B cell (primary cell): ENCODE measurements around the gene AGO3. TPM values are rescaled to one million over a fixed set of nuclear protein-coding genes. Genes with fewer than 3 reads are reported as not detected.

Experiments
- ATAC-seq: fragments of 200-7000 bp; cut with Tn5 transposase; one replicate; pipeline ENCODE4 v1.10.0; 2021; ENCODE audit warnings: low read depth, mild to moderate bottlenecking, moderate number of reproducible peaks, moderate library complexity
- CTCF ChIA-PET: fragments of 350-600 bp; sonication (Branson Sonifier 250); formaldehyde crosslinking; loops from one replicate; lab custom pipeline; 2021; ENCODE audit warnings: antibody characterized with exemption, inconsistent platforms; lab: Charles Lee
- POLR2A ChIA-PET: fragments of 350-600 bp; sonication (Branson Sonifier 250); formaldehyde crosslinking; loops from one replicate; lab custom pipeline; 2021; ENCODE audit warnings: antibody characterized with exemption; lab: Charles Lee
- DNase-seq: peaks from one replicate; pipeline ENCODE4 v3.0.0; 2013
- H2AFZ ChIP-seq: 2 replicates; pipeline ENCODE4 v1.6.1; 2012; ENCODE audit warnings: mild to moderate bottlenecking, low read depth, low read length; ENCODE audit not compliant: insufficient read depth, poor library complexity, severe bottlenecking
- H3K27ac ChIP-seq, 2 donors: 1 replicate in 1 of 2; 2 replicates in 1 of 2; pipeline ENCODE4 v1.5.1; 2012 to 2013; ENCODE audit warnings: low read length in 2 of 2, mild to moderate bottlenecking in 2 of 2, moderate library complexity in 1 of 2
- H3K27me3 ChIP-seq, 4 experiments: fragments of 200-600 bp in 1 of 4; sonication (generic) in 1 of 4; replicated peaks in 1 of 4; 1 replicate in 2 of 4; 2 replicates in 2 of 4; pipeline versions ENCODE4 v1.6.1 to v1.7.0; 2013 to 2016; ENCODE audit warnings: low read length in 3 of 4, mild to moderate bottlenecking in 2 of 4, mixed read lengths in 1 of 4, moderate library complexity in 1 of 4; ENCODE audit not compliant: insufficient read depth in 4 of 4, control insufficient read depth in 3 of 4; ENCODE audit errors: control extremely low read depth in 1 of 4
- H3K36me3 ChIP-seq, 2 experiments: replicated peaks in 1 of 2; 1 replicate in 1 of 2; 2 replicates in 1 of 2; pipeline versions ENCODE4 v1.6.1 to v1.7.1; 2013; ENCODE audit warnings: low read length in 1 of 2; ENCODE audit not compliant: insufficient read depth in 2 of 2, control insufficient read depth in 1 of 2; ENCODE audit errors: control extremely low read depth in 1 of 2, extremely low read depth in 1 of 2
- H3K4me1 ChIP-seq, 2 donors: fragments of 200-600 bp in 1 of 2; sonication (generic) in 1 of 2; 1 replicate in 1 of 2; 2 replicates in 1 of 2; pipeline versions ENCODE4 v1.5.1 to v1.6.1; 2013 to 2017; ENCODE audit warnings: low read length in 2 of 2; ENCODE audit not compliant: control insufficient read depth in 2 of 2, insufficient read depth in 2 of 2
- H3K4me2 ChIP-seq: replicated peaks from 2 replicates; pipeline ENCODE3; 2012; ENCODE audit warnings: mild to moderate bottlenecking, low read depth, low read length; ENCODE audit not compliant: poor library complexity, severe bottlenecking
- H3K4me3 ChIP-seq, 5 experiments: fragments of 200-600 bp in 1 of 5; sonication (generic) in 1 of 5; 1 replicate in 3 of 5; 2 replicates in 2 of 5; pipeline versions ENCODE4 v1.5.1 to v1.7.0; 2011 to 2016; ENCODE audit warnings: low read length in 4 of 5, mild to moderate bottlenecking in 4 of 5, low read depth in 2 of 5, control low read depth in 1 of 5, moderate library complexity in 1 of 5; ENCODE audit not compliant: insufficient read depth in 1 of 5; ENCODE audit errors: control extremely low read depth in 1 of 5, extremely low read depth in 1 of 5
- H3K79me2 ChIP-seq: fragments of 200-600 bp; sonication (generic); one replicate; pipeline ENCODE4 v1.6.0; 2016; ENCODE audit warnings: low read length; ENCODE audit not compliant: control insufficient read depth, insufficient read depth
- H3K9ac ChIP-seq: fragments of 200-600 bp; sonication (generic); 2 replicates; pipeline ENCODE4 v1.6.1; 2017; ENCODE audit warnings: mild to moderate bottlenecking, low read length, moderate library complexity
- H3K9me3 ChIP-seq, 3 donors: one replicate each; pipeline versions ENCODE4 v1.6.1 to v1.7.1; 2013; ENCODE audit warnings: low read length in 2 of 3; ENCODE audit not compliant: control insufficient read depth in 2 of 3, insufficient read depth in 1 of 3; ENCODE audit errors: control extremely low read depth in 1 of 3
- H4K20me1 ChIP-seq: 2 replicates; pipeline ENCODE4 v1.6.0; 2012; ENCODE audit warnings: mild to moderate bottlenecking, low read length; ENCODE audit not compliant: insufficient read depth, control insufficient read depth, poor library complexity, severe bottlenecking
- H3K27ac Mint-ChIP-seq: one replicate; pipeline ENCODE4 v1.8.0; 2021; ENCODE audit warnings: mixed read lengths
- H3K27me3 Mint-ChIP-seq: one replicate; pipeline ENCODE4 v1.8.0; 2021; ENCODE audit warnings: mixed read lengths
- H3K4me1 Mint-ChIP-seq: one replicate; pipeline ENCODE4 v1.8.0; 2021; ENCODE audit warnings: mixed read lengths
- H3K4me3 Mint-ChIP-seq: one replicate; pipeline ENCODE4 v1.8.0; 2021; ENCODE audit warnings: mixed read lengths
- H3K9me3 Mint-ChIP-seq: one replicate; pipeline ENCODE4 v1.8.0; 2022; ENCODE audit warnings: mixed read lengths; ENCODE audit not compliant: insufficient read depth
- EZH2 ChIP-seq: IDR thresholded peaks from 2 replicates; pipeline ENCODE4 v1.6.1; 2012; ENCODE audit warnings: borderline replicate concordance, low read depth, mild to moderate bottlenecking, moderate library complexity, low read length; ENCODE audit not compliant: insufficient read depth, poor library complexity, severe bottlenecking
- WGBS: methylation state at CpG from one replicate; pipeline ENCODE4 v1.1.5; 2013; ENCODE audit warnings: missing lambda C conversion rate; ENCODE audit not compliant: insufficient coverage; 5-methylcytosine and 5-hydroxymethylcytosine counted together
- intact Hi-C: fragments of 100-400 bp; cut with micrococcal nuclease; formaldehyde crosslinking; loops from one replicate; pipeline ENCODE4 v1.10.0; 2022
- polyA plus RNA-seq: library from polyadenylated mRNA; depleted of rRNA; stranded (reverse); fragments of >200 nt; gene quantifications from 2 replicates; pipeline ENCODE4 v1.2.3, GENCODE V29; 2012
- total RNA-seq, 2 donors: library from RNA; stranded (reverse); fragments of 120-200 nt in 1 of 2; gene quantifications; 1 replicate in 1 of 2; 2 replicates in 1 of 2; pipeline versions ENCODE4 v1.2.3 to v1.2.4, GENCODE V29; 2013 to 2022
- TF ChIP-seq, protein P1 (sequence below): fragments of 200-600 bp; IDR thresholded peaks from one replicate; pipeline ENCODE4 v1.8.0; 2022; ENCODE audit warnings: antibody characterized with exemption, mild to moderate bottlenecking

AGO3 gene
- total and polyA plus RNA-seq, 2 donors (not counting 1 experiment from before 2014, with no cell fraction given), result 5.1 to 44.9 TPM

DNA sequence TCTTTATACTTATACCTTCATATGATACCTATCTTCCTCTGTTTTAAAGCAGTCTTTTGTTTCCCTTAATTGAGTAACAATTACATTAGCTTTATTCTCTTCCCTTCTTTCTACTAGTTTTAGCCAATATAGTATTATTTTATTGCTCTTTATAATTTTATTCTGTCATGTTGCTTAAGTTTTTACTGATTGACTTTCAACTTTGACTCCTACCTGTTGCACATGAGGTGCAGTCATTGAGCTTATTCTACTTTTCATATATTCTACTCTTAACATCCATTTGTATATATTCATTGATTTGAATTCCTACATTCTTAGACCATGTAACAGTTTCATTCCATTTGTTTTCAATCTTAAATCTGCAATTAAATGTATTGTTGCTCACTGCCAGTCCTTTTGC, 49.2 kb downstream of the AGO3 start:
- Histone ChIP-seq H3K36me3 (peaks cover 8 to 16% of the 10 kb centered on the region in 2 experiments), H3K4me3 (no peak overlapping the region), H3K9me3 (no peaks in the 10 kb centered on the region), H3K27ac (no peak overlapping the region), H4K20me1 (no peaks in the 10 kb centered on the region), H2AFZ (no peak overlapping the region), H3K79me2 (no peaks in the 10 kb centered on the region), H3K9ac (no peak overlapping the region), H3K4me2 (no peak overlapping the region), H3K27me3 (no peaks in the 10 kb centered on the region), H3K4me1 (no peaks in the 10 kb centered on the region)
- H3K4me3 Mint-ChIP-seq, result no peak overlapping the region
- no peaks in the 10 kb centered on the region for H3K9me3 Mint-ChIP-seq
- H3K27ac Mint-ChIP-seq, result no peak overlapping the region
- no peaks in the 10 kb centered on the region for H3K4me1 Mint-ChIP-seq
- TF ChIP-seq EZH2, result no peak
- TF ChIP-seq, protein P1, sequence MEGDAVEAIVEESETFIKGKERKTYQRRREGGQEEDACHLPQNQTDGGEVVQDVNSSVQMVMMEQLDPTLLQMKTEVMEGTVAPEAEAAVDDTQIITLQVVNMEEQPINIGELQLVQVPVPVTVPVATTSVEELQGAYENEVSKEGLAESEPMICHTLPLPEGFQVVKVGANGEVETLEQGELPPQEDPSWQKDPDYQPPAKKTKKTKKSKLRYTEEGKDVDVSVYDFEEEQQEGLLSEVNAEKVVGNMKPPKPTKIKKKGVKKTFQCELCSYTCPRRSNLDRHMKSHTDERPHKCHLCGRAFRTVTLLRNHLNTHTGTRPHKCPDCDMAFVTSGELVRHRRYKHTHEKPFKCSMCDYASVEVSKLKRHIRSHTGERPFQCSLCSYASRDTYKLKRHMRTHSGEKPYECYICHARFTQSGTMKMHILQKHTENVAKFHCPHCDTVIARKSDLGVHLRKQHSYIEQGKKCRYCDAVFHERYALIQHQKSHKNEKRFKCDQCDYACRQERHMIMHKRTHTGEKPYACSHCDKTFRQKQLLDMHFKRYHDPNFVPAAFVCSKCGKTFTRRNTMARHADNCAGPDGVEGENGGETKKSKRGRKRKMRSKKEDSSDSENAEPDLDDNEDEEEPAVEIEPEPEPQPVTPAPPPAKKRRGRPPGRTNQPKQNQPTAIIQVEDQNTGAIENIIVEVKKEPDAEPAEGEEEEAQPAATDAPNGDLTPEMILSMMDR, result no peak
- POLR2A ChIA-PET, result no interaction called here
- intact Hi-C loops, result no loop called here
- no peak for ATAC-seq
- no peaks in the 10 kb centered on the region for H3K27me3 Mint-ChIP-seq
- CTCF ChIA-PET, result no interaction called here
- DNase-seq, result no peak

DNA sequence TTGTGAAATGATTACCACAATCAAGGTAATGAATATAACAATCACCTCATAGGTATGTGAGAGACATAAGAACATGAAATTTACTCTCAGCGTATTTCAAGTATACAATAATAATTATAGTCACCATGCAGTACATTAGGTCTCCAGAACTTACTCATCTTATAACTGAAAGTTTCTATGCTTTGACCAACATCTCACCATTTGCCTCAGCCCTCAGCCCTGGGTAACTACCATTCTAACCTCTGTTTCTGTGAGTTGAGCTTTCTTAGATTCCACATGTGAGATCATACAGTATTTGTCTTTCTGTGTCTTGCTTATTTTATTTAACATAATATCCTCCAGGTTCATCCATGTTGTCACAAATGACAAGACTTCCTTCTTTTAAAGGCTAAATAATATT, 57.3 kb downstream of the AGO3 start:
- H3K27ac Mint-ChIP-seq, result no peak overlapping the region

More for the DNA sequence above, 57.3 kb downstream of the AGO3 start:
- Histone ChIP-seq H4K20me1 (no peaks in the 10 kb centered on the region), H3K4me1 (no peaks in the 10 kb centered on the region), H3K4me2 (no peak overlapping the region), H3K27ac (no peak overlapping the region), H3K4me3 (no peak overlapping the region), H3K36me3 (peaks cover 6 to 12% of the 10 kb centered on the region in 2 experiments), H3K79me2 (no peaks in the 10 kb centered on the region), H3K9me3 (no peaks in the 10 kb centered on the region), H3K9ac (no peak overlapping the region), H2AFZ (no peak overlapping the region), H3K27me3 (no peaks in the 10 kb centered on the region)
- Mint-ChIP-seq H3K4me3 (no peak overlapping the region), H3K4me1 (no peaks in the 10 kb centered on the region), H3K27me3 (no peaks in the 10 kb centered on the region), H3K9me3 (no peaks in the 10 kb centered on the region)
- ChIA-PET POLR2A (no interaction called here), CTCF (no interaction called here)
- ATAC-seq (no peak), DNase-seq (no peak)
- no CpG with 5 or more reads among the region's 1 CpG for WGBS
- intact Hi-C loops, result no loop called here
- TF ChIP-seq, protein P1, result no peak
- no peak for TF ChIP-seq EZH2
